GM23338 (cell line): ENCODE measurements around the gene SELENOM. TPM values are rescaled to one million over a fixed set of nuclear protein-coding genes. Genes with fewer than 3 reads are reported as not detected.

Source experiments
- CREB1 ChIP-seq: fragments of 250-450 bp; sonication (Bioruptor Pico); IDR thresholded peaks from 2 replicates; pipeline ENCODE4 v1.5.0; 2020; ENCODE audit warnings: low read depth, mild to moderate bottlenecking, moderate library complexity
- ETS1 ChIP-seq: IDR thresholded peaks from 2 replicates; pipeline ENCODE4 v1.6.1; 2016; ENCODE audit warnings: antibody characterized with exemption
- JUNB ChIP-seq: IDR thresholded peaks from one replicate; pipeline ENCODE4 v1.6.1; 2016; ENCODE audit warnings: antibody characterized with exemption; ENCODE audit not compliant: unreplicated experiment
- NANOG ChIP-seq: IDR thresholded peaks from 2 replicates; pipeline ENCODE4 v1.6.1; 2016; ENCODE audit warnings: antibody characterized with exemption, borderline replicate concordance
- POLR2AphosphoS5 ChIP-seq: IDR thresholded peaks from 2 replicates; pipeline ENCODE4 v1.6.1; 2016; ENCODE audit warnings: antibody characterized with exemption, low read depth
- REST ChIP-seq: IDR thresholded peaks from one replicate; pipeline ENCODE4 v1.6.1; 2018; ENCODE audit warnings: antibody characterized with exemption; ENCODE audit not compliant: unreplicated experiment
- ZNF114 ChIP-seq: fragments of 250-450 bp; sonication (Bioruptor Pico); IDR thresholded peaks from 2 replicates; pipeline ENCODE4 v1.5.0; 2020; ENCODE audit warnings: mild to moderate bottlenecking, moderate library complexity
- ZNF331 ChIP-seq: fragments of 250-450 bp; sonication (Bioruptor Pico); IDR thresholded peaks from 2 replicates; pipeline ENCODE4 v1.5.0; 2020; ENCODE audit warnings: low read depth, mild to moderate bottlenecking, moderate library complexity
- ZNF462 ChIP-seq: fragments of 250-450 bp; sonication (Bioruptor Pico); IDR thresholded peaks from 2 replicates; pipeline ENCODE4 v1.5.0; 2020; ENCODE audit warnings: mild to moderate bottlenecking, moderate library complexity
- polyA plus RNA-seq: library from polyadenylated mRNA; unstranded; fragments of >200 nt; fragmentation: Nextera tagmentation; extraction: Ambion mirVana; gene quantifications from 2 replicates; pipeline ENCODE4 v1.2.1, GENCODE V29; 2016
- total RNA-seq: library from RNA; depleted of rRNA; stranded (reverse); fragments of >200 nt; shearing (Covaris generic); gene quantifications from 2 replicates; pipeline ENCODE4 v1.2.3, GENCODE V29; 2014

SELENOM gene
- total and polyA plus RNA-seq, 2 experiments from 2014 or later, result 44.9 to 50.8 TPM

- TF ChIP-seq ZNF462 (CRISPR knock-in tag) (no peak), REST (no peak), ZNF114 (CRISPR knock-in tag) (no peak), POLR2AphosphoS5 (no peak), NANOG (no peak), ZNF331 (CRISPR knock-in tag) (no peak), ETS1 (no peak), JUNB (no peak), CREB1 (CRISPR knock-in tag) (no peak)
Measured at GRCh38 chr22:31141551-31141950, 34.2 kb upstream of the SELENOM start (continued).
